GM19193 (cell line): Measurements from ENCODE around the gene RAB31.

Experiments used
- POLR2A ChIP-seq: IDR thresholded peaks from 4 replicates; pipeline ENCODE4 v1.6.1; 2011; ENCODE audit not compliant: insufficient read depth, insufficient read length; ENCODE audit errors: extremely low read depth

Gene RAB31

GRCh38 chr18:9831036-9831722, 123.1 kb downstream of the RAB31 start:
- TF ChIP-seq POLR2A: no peak

GRCh38 chr18:9831723-9832199, 123.7 kb downstream of the RAB31 start:
- no peak for TF ChIP-seq POLR2A

GRCh38 chr18:9832871-9833270, 124.8 kb downstream of the RAB31 start:
- TF ChIP-seq POLR2A: no peak

- no peak for TF ChIP-seq POLR2A
Measured at GRCh38 chr18:9834551-9834950, 126.5 kb downstream of the RAB31 start.

GRCh38 chr18:9835113-9835755, 127.1 kb downstream of the RAB31 start:
- no peak for TF ChIP-seq POLR2A

GRCh38 chr18:9835825-9836224, 127.7 kb downstream of the RAB31 start:
- no peak for TF ChIP-seq POLR2A

- no peak for TF ChIP-seq POLR2A
Measured at GRCh38 chr18:9838144-9838877, 130.2 kb downstream of the RAB31 start.

- no peak for TF ChIP-seq POLR2A
Measured at GRCh38 chr18:9839211-9839610, 131.1 kb downstream of the RAB31 start.

- no peak for TF ChIP-seq POLR2A
Measured at GRCh38 chr18:9839853-9840252, 131.8 kb downstream of the RAB31 start.

- no peak for TF ChIP-seq POLR2A
Measured at GRCh38 chr18:9841752-9842151, 133.7 kb downstream of the RAB31 start.

- no peak for TF ChIP-seq POLR2A
Measured at GRCh38 chr18:9842448-9842847, 134.3 kb downstream of the RAB31 start.

- TF ChIP-seq POLR2A: no peak
Measured at GRCh38 chr18:9845256-9845655, 137.2 kb downstream of the RAB31 start.

GRCh38 chr18:9846162-9846925, 138.2 kb downstream of the RAB31 start:
- TF ChIP-seq POLR2A: no peak

- TF ChIP-seq POLR2A: no peak
Measured at GRCh38 chr18:9848170-9848879, 140.2 kb downstream of the RAB31 start.

- TF ChIP-seq POLR2A: no peak
Measured at GRCh38 chr18:9849407-9850283, 141.5 kb downstream of the RAB31 start.
